Fibroblast of gingiva (primary cell): ENCODE results near the gene SLC66A3.

Experiments
- DNase-seq: peaks from one replicate; pipeline ENCODE4 v3.0.0-alpha.2; 2011; ENCODE audit warnings: low read depth

The SLC66A3 gene

DNA sequence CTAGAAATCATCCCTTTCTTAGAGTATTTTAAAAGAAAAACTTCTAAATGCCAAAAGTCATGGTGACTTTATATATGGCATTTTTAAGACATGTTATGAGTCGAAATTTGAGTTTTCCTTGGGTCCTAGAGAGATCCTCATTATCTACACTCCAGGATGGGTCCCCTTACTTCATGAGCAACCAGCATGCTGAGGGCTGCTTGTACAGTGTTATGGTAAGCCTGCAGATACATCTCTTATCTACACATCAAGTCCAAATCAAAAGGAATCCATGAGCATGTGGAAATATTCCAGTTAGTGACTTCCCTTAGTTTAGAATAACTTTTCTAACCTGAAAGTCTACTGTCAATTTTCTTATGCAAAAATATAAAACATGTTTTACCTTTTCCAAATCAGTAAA is 58.7 kb downstream of the SLC66A3 start:
- DNase-seq, result no peak

DNA sequence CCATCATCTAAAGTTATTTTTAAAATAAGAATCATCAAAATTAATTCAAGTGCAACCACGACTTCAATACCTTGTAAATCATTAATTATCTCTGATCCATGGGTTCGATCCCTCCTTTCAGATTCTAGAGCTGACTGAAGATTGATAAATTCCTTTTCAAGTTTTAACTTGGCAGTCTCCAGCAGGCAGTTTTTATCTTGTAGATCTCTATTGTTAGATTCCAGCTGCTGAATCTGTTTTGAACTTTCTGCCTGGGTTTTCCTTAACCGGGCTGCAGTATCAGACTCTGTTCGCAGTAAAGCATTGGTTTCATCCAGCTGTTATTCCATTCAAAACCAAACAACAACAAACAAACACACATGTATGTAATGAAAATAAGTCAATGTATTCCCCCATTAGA is 59.5 kb downstream of the SLC66A3 start:
- no peak for DNase-seq

DNA sequence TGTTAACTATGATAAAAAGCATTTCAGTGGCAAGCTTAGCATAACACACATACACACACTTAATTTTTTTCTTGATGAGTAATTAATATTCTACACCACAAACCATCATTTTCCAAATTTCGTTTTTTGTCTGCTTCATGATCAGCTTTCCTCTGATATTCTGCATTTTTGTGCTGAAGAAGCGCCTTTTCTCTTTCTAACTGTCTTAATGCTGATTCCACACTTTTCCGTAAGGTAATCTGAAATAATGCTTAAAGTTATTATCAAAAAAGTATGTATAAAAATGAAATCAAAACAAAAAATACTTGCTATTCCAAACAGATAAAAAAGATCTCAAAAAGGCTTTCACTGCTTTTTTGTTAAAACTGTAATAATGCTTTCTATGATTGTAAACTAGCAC is 60.1 kb downstream of the SLC66A3 start:
- DNase-seq, result no peak

DNA sequence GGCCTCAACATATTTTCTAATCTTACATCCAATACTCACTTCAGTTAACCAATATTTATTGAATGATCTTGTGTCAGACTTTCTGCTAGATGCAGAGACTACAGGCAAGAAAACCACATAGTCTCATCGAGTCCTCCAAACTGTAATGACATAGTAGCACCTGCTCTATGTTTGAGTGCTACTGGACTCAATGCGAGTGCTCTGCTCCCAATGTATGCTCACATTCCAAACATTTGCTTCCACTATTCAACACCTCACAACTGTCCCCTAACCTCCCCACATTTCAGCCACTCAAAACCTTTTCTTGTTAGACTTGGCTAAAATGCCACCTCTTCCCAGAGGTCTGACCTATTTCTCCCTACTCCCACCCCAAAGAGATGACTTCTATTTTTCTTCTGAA is 65.2 kb downstream of the SLC66A3 start:
- no peak for DNase-seq

DNA sequence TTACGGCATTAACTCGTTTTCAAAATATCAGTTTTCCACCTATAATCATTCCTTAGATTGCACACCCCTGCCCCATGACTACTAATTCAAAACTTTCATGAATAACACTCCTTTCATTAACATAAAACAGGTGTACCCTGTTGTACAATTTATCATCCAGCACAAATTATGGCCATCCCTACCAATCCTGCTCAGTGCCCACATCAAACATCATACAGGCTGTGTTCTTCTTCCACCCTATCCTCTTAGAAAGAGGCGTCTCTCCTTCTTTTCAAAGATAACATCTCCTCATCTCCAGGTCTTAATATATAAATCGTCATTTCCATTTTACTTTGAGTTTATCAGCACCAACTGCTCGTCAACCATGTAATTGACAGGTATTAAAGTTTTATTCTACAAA is 67.6 kb downstream of the SLC66A3 start:
- DNase-seq, result no peak

DNA sequence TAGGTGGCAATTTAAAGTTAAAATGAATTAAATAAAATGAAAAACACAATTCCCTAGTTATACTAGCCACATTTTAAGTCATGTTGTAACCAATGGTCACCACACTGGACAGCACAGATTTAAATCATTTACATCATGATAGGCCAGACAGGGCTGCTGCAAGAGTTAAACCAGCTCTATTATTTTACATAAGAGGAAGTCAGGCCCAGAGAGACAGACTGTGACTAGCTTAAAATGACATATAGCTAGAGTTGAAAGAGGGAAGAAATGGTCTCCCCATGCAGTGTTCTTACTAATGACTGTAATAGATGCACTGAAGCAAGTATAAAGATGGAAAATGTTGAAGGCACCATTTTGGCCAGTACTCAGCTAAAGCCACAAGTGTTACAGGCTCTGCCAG is 69.6 kb downstream of the SLC66A3 start:
- DNase-seq, result no peak

DNA sequence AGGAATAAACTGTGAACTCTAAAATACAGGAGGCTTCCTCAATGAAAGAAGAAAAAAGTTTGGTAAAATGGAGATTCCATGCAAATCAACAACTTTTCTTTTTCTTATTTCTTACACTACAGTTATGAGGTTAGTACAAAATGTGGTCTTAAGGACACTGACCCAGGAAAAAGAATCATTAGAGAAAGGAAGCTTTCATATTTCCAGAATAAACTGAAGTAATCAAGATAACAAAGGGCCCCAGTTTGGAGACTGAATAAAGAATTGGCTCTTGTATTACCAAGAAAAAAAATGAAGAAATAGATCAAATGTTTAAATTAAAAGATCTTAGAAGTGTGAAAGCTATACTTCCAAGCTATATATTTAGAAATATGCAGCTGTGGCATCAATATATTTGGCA is 72.3 kb downstream of the SLC66A3 start:
- no peak for DNase-seq
